ENCODE results near the gene IGLL1. TPM values are rescaled to one million over a fixed set of nuclear protein-coding genes. Genes with fewer than 3 reads are reported as not detected.
"Not testable (repeated sequence)": the region's sequence is repeated elsewhere in the genome, so short reads cannot be mapped to it uniquely, and the experiment has no call there.

Gene IGLL1
- total RNA-seq, 1 donor from 2014 or later = not detected

- Histone ChIP-seq H3K27ac (ENCODE audit: low read depth, low read length) (no peak overlapping the region), H3K9ac (ENCODE audit: low read length) (no peak overlapping the region), H4K20me1 (ENCODE audit: insufficient read depth, low read length) (no peaks in the 10 kb centered on the region), H3K9me3 (ENCODE audit: insufficient read depth, low read depth, low read length) (no peaks in the 10 kb centered on the region), H3K36me3 (ENCODE audit: insufficient read depth, low read length) (no peaks in the 10 kb centered on the region), H2AFZ (ENCODE audit: low read depth, low read length) (no peak overlapping the region), H3K4me2 (ENCODE audit: low read length) (no peak overlapping the region), H3K4me3 (ENCODE audit: insufficient read depth, low read depth, low read length) (no peak overlapping the region), H3K79me2 (ENCODE audit: insufficient read depth, low read length) (no peaks in the 10 kb centered on the region), H3K27me3 (ENCODE audit: insufficient read depth, low read length) (no peaks in the 10 kb centered on the region), H3K4me1 (ENCODE audit: insufficient read depth, low read length) (no peaks in the 10 kb centered on the region)
- peaks cover 30% of the 10 kb centered on the region for H3K27me3 Mint-ChIP-seq (ENCODE audit: low read depth, unreplicated experiment)
- no peak overlapping the region for H3K27ac Mint-ChIP-seq (ENCODE audit: unreplicated experiment)
- H3K9me3 Mint-ChIP-seq (ENCODE audit: unreplicated experiment) = no peaks in the 10 kb centered on the region
- TF ChIP-seq EZH2 (IDR thresholded peaks at IDR 0.05; ENCODE audit: insufficient read depth, low read length) (no peak), CTCF (IDR thresholded peaks at IDR 0.05; ENCODE audit: insufficient read depth, low read depth, low read length) (no peak)
- peaks cover 11% of the 10 kb centered on the region for H3K4me1 Mint-ChIP-seq (ENCODE audit: low read depth, unreplicated experiment)
- no peak for FAIRE-seq
- H3K36me3 Mint-ChIP-seq (ENCODE audit: low read depth, unreplicated experiment) = no peaks in the 10 kb centered on the region
- no peak overlapping the region for H3K4me3 Mint-ChIP-seq (ENCODE audit: unreplicated experiment)
- DNase-seq (ENCODE audit: low read depth) = no peak
Measured at GRCh38 chr22:23537416-23537815, 42.7 kb downstream of the IGLL1 start.

GRCh38 chr22:23536821-23537345 lies 43.2 kb downstream of the IGLL1 start:
- Histone ChIP-seq H3K36me3 (ENCODE audit: insufficient read depth, low read length) (no peaks in the 10 kb centered on the region), H3K27me3 (ENCODE audit: insufficient read depth, low read length) (no peaks in the 10 kb centered on the region), H3K9ac (ENCODE audit: low read length) (no peak overlapping the region), H3K79me2 (ENCODE audit: insufficient read depth, low read length) (no peaks in the 10 kb centered on the region), H3K4me2 (ENCODE audit: low read length) (no peak overlapping the region), H3K27ac (ENCODE audit: low read depth, low read length) (no peak overlapping the region), H3K4me3 (ENCODE audit: insufficient read depth, low read depth, low read length) (no peak overlapping the region), H3K9me3 (ENCODE audit: insufficient read depth, low read depth, low read length) (no peaks in the 10 kb centered on the region), H4K20me1 (ENCODE audit: insufficient read depth, low read length) (no peaks in the 10 kb centered on the region), H2AFZ (ENCODE audit: low read depth, low read length) (no peak overlapping the region), H3K4me1 (ENCODE audit: insufficient read depth, low read length) (no peaks in the 10 kb centered on the region)
- Mint-ChIP-seq H3K27me3 (ENCODE audit: low read depth, unreplicated experiment) (peaks cover 32% of the 10 kb centered on the region), H3K4me1 (ENCODE audit: low read depth, unreplicated experiment) (peaks cover 8% of the 10 kb centered on the region), H3K9me3 (ENCODE audit: unreplicated experiment) (no peaks in the 10 kb centered on the region), H3K36me3 (ENCODE audit: low read depth, unreplicated experiment) (no peaks in the 10 kb centered on the region), H3K4me3 (ENCODE audit: unreplicated experiment) (no peak overlapping the region), H3K27ac (ENCODE audit: unreplicated experiment) (no peak overlapping the region)
- no peak for TF ChIP-seq CTCF (IDR thresholded peaks at IDR 0.05; ENCODE audit: insufficient read depth, low read depth, low read length)
- FAIRE-seq (no peak), DNase-seq (ENCODE audit: low read depth) (no peak)

GRCh38 chr22:23535790-23536661 lies 44.1 kb downstream of the IGLL1 start:
- not testable (repeated sequence) for H3K27me3 ChIP-seq (ENCODE audit: insufficient read depth, low read length); H3K27ac ChIP-seq (ENCODE audit: low read depth, low read length); H3K4me1 Mint-ChIP-seq (ENCODE audit: low read depth, unreplicated experiment); H3K79me2 ChIP-seq (ENCODE audit: insufficient read depth, low read length); H3K9ac ChIP-seq (ENCODE audit: low read length); H3K4me3 Mint-ChIP-seq (ENCODE audit: unreplicated experiment); H3K27ac Mint-ChIP-seq (ENCODE audit: unreplicated experiment); H3K9me3 Mint-ChIP-seq (ENCODE audit: unreplicated experiment); H2AFZ ChIP-seq (ENCODE audit: low read depth, low read length); H3K4me3 ChIP-seq (ENCODE audit: insufficient read depth, low read depth, low read length); H4K20me1 ChIP-seq (ENCODE audit: insufficient read depth, low read length); FAIRE-seq; H3K4me2 ChIP-seq (ENCODE audit: low read length); H3K9me3 ChIP-seq (ENCODE audit: insufficient read depth, low read depth, low read length); H3K36me3 ChIP-seq (ENCODE audit: insufficient read depth, low read length); H3K4me1 ChIP-seq (ENCODE audit: insufficient read depth, low read length); H3K36me3 Mint-ChIP-seq (ENCODE audit: low read depth, unreplicated experiment); DNase-seq (ENCODE audit: low read depth)
- H3K27me3 Mint-ChIP-seq (ENCODE audit: low read depth, unreplicated experiment) = peaks cover 35% of the 10 kb centered on the region
